ENCODE data around the gene DOCK6. TPM values are rescaled to one million over a fixed set of nuclear protein-coding genes. Genes with fewer than 3 reads are reported as not detected.

DOCK6 gene
- total RNA-seq, 1 experiment from 2014 or later, result 54.8 TPM

GRCh38 chr19:11168568-11168967, 93.8 kb downstream of the DOCK6 start:
- intact Hi-C loops (cut with micrococcal nuclease; ENCODE audit: unreplicated experiment), result no loop called here
- CTCF ChIA-PET, result no interaction called here
- H3K27me3 Mint-ChIP-seq (ENCODE audit: unreplicated experiment), result no peaks in the 10 kb centered on the region
- H3K4me1 Mint-ChIP-seq (ENCODE audit: low read depth, unreplicated experiment), result no peaks in the 10 kb centered on the region
- BruUV-seq (replicated peaks), result no TSS peak
- no peaks in the 10 kb centered on the region for H3K9me3 Mint-ChIP-seq (ENCODE audit: low read depth, unreplicated experiment)
- no peak overlapping the region for H3K4me3 Mint-ChIP-seq (ENCODE audit: low read depth, unreplicated experiment)
- peaks cover 8% of the 10 kb centered on the region for H3K36me3 Mint-ChIP-seq (ENCODE audit: insufficient read depth, unreplicated experiment)
- TF ChIP-seq CTCF (IDR thresholded peaks at IDR 0.05; ENCODE audit: unreplicated experiment), result no peak
- peak; percentile 18 for DNase-seq
- H3K27ac Mint-ChIP-seq (ENCODE audit: unreplicated experiment), result no peak overlapping the region

GRCh38 chr19:11166281-11167142, 95.8 kb downstream of the DOCK6 start:
- no peaks in the 10 kb centered on the region for H3K4me1 Mint-ChIP-seq (ENCODE audit: low read depth, unreplicated experiment)
- CTCF ChIA-PET, result interaction anchor here (1.1 kb wide), 1 partner anchor 10 kb away, joined by 3 read pairs; no protein-coding TSS in a partner anchor

GRCh38 chr19:11165486-11166030, 96.8 kb downstream of the DOCK6 start:
- Mint-ChIP-seq H3K9me3 (ENCODE audit: low read depth, unreplicated experiment) (no peaks in the 10 kb centered on the region), H3K4me1 (ENCODE audit: low read depth, unreplicated experiment) (no peaks in the 10 kb centered on the region), H3K4me3 (ENCODE audit: low read depth, unreplicated experiment) (no peak overlapping the region), H3K36me3 (ENCODE audit: insufficient read depth, unreplicated experiment) (peaks cover 4% of the 10 kb centered on the region), H3K27ac (ENCODE audit: unreplicated experiment) (no peak overlapping the region), H3K27me3 (ENCODE audit: unreplicated experiment) (no peaks in the 10 kb centered on the region)
- CTCF ChIA-PET, result no interaction called here
- BruUV-seq (replicated peaks), result no TSS peak
- no peak for TF ChIP-seq CTCF (IDR thresholded peaks at IDR 0.05; ENCODE audit: unreplicated experiment)
- no peak for DNase-seq
- intact Hi-C loops (cut with micrococcal nuclease; ENCODE audit: unreplicated experiment), result no loop called here

More at GRCh38 chr19:11166281-11167142, 95.8 kb downstream of the DOCK6 start:
- Mint-ChIP-seq H3K36me3 (ENCODE audit: insufficient read depth, unreplicated experiment) (peaks cover 4% of the 10 kb centered on the region), H3K4me3 (ENCODE audit: low read depth, unreplicated experiment) (no peak overlapping the region), H3K27ac (ENCODE audit: unreplicated experiment) (no peak overlapping the region), H3K27me3 (ENCODE audit: unreplicated experiment) (no peaks in the 10 kb centered on the region), H3K9me3 (ENCODE audit: low read depth, unreplicated experiment) (no peaks in the 10 kb centered on the region)
- intact Hi-C loops (cut with micrococcal nuclease; ENCODE audit: unreplicated experiment), result no loop called here
- no peak for DNase-seq
- no peak for TF ChIP-seq CTCF (IDR thresholded peaks at IDR 0.05; ENCODE audit: unreplicated experiment)
- no TSS peak for BruUV-seq (replicated peaks)

GRCh38 chr19:11164879-11165406, 97.4 kb downstream of the DOCK6 start:
- H3K36me3 Mint-ChIP-seq (ENCODE audit: insufficient read depth, unreplicated experiment), result peaks cover 3% of the 10 kb centered on the region
- no peaks in the 10 kb centered on the region for H3K4me1 Mint-ChIP-seq (ENCODE audit: low read depth, unreplicated experiment)
- H3K27me3 Mint-ChIP-seq (ENCODE audit: unreplicated experiment), result no peaks in the 10 kb centered on the region
- intact Hi-C loops (cut with micrococcal nuclease; ENCODE audit: unreplicated experiment), result no loop called here
- no peak overlapping the region for H3K4me3 Mint-ChIP-seq (ENCODE audit: low read depth, unreplicated experiment)
- H3K27ac Mint-ChIP-seq (ENCODE audit: unreplicated experiment), result no peak overlapping the region
- no peaks in the 10 kb centered on the region for H3K9me3 Mint-ChIP-seq (ENCODE audit: low read depth, unreplicated experiment)
- no TSS peak for BruUV-seq (replicated peaks)
- no peak for TF ChIP-seq CTCF (IDR thresholded peaks at IDR 0.05; ENCODE audit: unreplicated experiment)
- no peak for DNase-seq
- CTCF ChIA-PET, result no interaction called here
